H1 (cell line): ENCODE results near the gene SESN3. TPM values are rescaled to one million over a fixed set of nuclear protein-coding genes. Genes with fewer than 3 reads are reported as not detected.

Experiments used
- polyA plus RNA-seq, 7 experiments: library from polyadenylated mRNA; depleted of rRNA in 3 of 7; stranded (reverse) in 5 of 7; unstranded in 2 of 7; fragments of >200 nt in 5 of 7; fragments of 200-250 nt in 2 of 7; gene quantifications; 1 replicate in 5 of 7; 2 replicates in 1 of 7; 4 replicates in 1 of 7; pipeline versions ENCODE4 v1.2.1 to v1.2.3, GENCODE V29; 2011 to 2013; ENCODE audit warnings: missing spikeins in 2 of 7, mixed read lengths in 2 of 7
- total RNA-seq: library from RNA; stranded (reverse); fragmentation: NEBNext Ultra II Directional; extraction: Animal tissue kit (Norgen Biotek cat#: 25700); gene quantifications from 2 replicates; pipeline ENCODE4 v1.2.1, GENCODE V29; 2021
- TF ChIP-seq, protein P1 (sequence below): fragments of 300-600 bp; sonication (generic); IDR thresholded peaks from 2 replicates; pipeline ENCODE4 v1.7.1; 2012; ENCODE audit warnings: low read length, moderate library complexity, mild to moderate bottlenecking, inconsistent platforms; ENCODE audit not compliant: insufficient replicate concordance

The SESN3 gene
- total and polyA plus RNA-seq, 2 of the 8 experiments (the other 6 are each of a cell fraction or from before 2014, with no cell fraction given), result 10.2 to 31.1 TPM

DNA sequence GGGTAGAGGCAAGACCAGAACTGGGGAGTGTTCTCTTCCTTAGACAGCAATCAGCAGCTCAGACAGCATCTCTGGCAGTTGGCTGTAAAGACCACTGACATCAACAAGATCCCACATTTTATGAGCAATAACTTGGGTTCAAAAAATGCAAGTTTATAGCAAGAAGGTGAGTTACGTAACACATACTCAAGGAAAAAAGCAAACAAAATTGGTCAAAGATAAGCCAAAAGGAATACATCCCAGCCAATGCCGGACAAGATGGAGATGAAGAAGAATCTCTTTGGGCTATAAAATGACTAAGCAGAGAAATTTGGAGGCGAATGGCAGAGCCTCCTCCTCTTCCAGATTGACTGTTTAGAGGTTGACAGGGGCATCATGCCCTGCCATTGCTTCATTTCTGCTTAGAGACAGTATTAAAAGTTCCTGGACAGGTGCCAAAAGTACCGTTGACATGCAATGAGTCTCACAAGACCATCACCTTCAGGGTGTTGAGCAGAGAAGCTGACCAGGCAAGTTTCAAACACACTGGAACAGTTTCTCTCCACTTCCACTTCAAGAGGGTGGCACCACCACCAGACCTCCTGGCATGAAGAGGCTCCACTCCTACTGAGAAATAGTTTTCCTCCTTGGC lies 85.5 kb downstream of the SESN3 start (continued):
- TF ChIP-seq, protein P1, sequence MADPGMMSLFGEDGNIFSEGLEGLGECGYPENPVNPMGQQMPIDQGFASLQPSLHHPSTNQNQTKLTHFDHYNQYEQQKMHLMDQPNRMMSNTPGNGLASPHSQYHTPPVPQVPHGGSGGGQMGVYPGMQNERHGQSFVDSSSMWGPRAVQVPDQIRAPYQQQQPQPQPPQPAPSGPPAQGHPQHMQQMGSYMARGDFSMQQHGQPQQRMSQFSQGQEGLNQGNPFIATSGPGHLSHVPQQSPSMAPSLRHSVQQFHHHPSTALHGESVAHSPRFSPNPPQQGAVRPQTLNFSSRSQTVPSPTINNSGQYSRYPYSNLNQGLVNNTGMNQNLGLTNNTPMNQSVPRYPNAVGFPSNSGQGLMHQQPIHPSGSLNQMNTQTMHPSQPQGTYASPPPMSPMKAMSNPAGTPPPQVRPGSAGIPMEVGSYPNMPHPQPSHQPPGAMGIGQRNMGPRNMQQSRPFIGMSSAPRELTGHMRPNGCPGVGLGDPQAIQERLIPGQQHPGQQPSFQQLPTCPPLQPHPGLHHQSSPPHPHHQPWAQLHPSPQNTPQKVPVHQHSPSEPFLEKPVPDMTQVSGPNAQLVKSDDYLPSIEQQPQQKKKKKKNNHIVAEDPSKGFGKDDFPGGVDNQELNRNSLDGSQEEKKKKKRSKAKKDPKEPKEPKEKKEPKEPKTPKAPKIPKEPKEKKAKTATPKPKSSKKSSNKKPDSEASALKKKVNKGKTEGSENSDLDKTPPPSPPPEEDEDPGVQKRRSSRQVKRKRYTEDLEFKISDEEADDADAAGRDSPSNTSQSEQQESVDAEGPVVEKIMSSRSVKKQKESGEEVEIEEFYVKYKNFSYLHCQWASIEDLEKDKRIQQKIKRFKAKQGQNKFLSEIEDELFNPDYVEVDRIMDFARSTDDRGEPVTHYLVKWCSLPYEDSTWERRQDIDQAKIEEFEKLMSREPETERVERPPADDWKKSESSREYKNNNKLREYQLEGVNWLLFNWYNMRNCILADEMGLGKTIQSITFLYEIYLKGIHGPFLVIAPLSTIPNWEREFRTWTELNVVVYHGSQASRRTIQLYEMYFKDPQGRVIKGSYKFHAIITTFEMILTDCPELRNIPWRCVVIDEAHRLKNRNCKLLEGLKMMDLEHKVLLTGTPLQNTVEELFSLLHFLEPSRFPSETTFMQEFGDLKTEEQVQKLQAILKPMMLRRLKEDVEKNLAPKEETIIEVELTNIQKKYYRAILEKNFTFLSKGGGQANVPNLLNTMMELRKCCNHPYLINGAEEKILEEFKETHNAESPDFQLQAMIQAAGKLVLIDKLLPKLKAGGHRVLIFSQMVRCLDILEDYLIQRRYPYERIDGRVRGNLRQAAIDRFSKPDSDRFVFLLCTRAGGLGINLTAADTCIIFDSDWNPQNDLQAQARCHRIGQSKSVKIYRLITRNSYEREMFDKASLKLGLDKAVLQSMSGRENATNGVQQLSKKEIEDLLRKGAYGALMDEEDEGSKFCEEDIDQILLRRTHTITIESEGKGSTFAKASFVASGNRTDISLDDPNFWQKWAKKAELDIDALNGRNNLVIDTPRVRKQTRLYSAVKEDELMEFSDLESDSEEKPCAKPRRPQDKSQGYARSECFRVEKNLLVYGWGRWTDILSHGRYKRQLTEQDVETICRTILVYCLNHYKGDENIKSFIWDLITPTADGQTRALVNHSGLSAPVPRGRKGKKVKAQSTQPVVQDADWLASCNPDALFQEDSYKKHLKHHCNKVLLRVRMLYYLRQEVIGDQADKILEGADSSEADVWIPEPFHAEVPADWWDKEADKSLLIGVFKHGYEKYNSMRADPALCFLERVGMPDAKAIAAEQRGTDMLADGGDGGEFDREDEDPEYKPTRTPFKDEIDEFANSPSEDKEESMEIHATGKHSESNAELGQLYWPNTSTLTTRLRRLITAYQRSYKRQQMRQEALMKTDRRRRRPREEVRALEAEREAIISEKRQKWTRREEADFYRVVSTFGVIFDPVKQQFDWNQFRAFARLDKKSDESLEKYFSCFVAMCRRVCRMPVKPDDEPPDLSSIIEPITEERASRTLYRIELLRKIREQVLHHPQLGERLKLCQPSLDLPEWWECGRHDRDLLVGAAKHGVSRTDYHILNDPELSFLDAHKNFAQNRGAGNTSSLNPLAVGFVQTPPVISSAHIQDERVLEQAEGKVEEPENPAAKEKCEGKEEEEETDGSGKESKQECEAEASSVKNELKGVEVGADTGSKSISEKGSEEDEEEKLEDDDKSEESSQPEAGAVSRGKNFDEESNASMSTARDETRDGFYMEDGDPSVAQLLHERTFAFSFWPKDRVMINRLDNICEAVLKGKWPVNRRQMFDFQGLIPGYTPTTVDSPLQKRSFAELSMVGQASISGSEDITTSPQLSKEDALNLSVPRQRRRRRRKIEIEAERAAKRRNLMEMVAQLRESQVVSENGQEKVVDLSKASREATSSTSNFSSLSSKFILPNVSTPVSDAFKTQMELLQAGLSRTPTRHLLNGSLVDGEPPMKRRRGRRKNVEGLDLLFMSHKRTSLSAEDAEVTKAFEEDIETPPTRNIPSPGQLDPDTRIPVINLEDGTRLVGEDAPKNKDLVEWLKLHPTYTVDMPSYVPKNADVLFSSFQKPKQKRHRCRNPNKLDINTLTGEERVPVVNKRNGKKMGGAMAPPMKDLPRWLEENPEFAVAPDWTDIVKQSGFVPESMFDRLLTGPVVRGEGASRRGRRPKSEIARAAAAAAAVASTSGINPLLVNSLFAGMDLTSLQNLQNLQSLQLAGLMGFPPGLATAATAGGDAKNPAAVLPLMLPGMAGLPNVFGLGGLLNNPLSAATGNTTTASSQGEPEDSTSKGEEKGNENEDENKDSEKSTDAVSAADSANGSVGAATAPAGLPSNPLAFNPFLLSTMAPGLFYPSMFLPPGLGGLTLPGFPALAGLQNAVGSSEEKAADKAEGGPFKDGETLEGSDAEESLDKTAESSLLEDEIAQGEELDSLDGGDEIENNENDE, result no peak
